Activated T-helper 1 cell treated with anti-CD3 and anti-CD28 coated beads, Interleukin-12 subunit alpha, Interleukin-12 subunit beta, Interleukin-2, Interleukin-4 antibody, amounts not matched to agents 30 ng/mL and 10 ng/mL and 1 ng/mL, durations not matched to agents 14 hours and 24 hours and 36 hours (primary cell): Measurements from ENCODE around the gene LDB2. TPM values are rescaled to one million over a fixed set of nuclear protein-coding genes. Genes with fewer than 3 reads are reported as not detected.

Experiments
- DNase-seq: peaks from one replicate; pipeline ENCODE4 v3.0.0; 2021; ENCODE audit warnings: low spot score
- H3K27ac Mint-ChIP-seq: one replicate; pipeline ENCODE4 v1.8.0; 2021; ENCODE audit warnings: mild to moderate bottlenecking, mixed read lengths
- H3K27me3 Mint-ChIP-seq: one replicate; pipeline ENCODE4 v1.8.0; 2022; ENCODE audit warnings: mild to moderate bottlenecking, moderate library complexity, mixed read lengths; ENCODE audit not compliant: insufficient read depth
- H3K36me3 Mint-ChIP-seq: one replicate; pipeline ENCODE4 v1.8.0; 2021; ENCODE audit warnings: low read depth, mixed read lengths
- H3K4me1 Mint-ChIP-seq: one replicate; pipeline ENCODE4 v1.8.0; 2021; ENCODE audit warnings: low read depth, mixed read lengths
- H3K4me3 Mint-ChIP-seq: one replicate; pipeline ENCODE4 v1.8.0; 2021; ENCODE audit warnings: mild to moderate bottlenecking, moderate library complexity, mixed read lengths
- H3K9me3 Mint-ChIP-seq: one replicate; pipeline ENCODE4 v1.8.0; 2021; ENCODE audit warnings: mixed read lengths
- intact Hi-C: fragments of 100-400 bp; cut with micrococcal nuclease; formaldehyde crosslinking; loops from one replicate; pipeline ENCODE4 v1.15.1; 2024
- total RNA-seq: library from RNA; stranded (reverse); gene quantifications from 2 replicates; pipeline ENCODE4 v1.2.3, GENCODE V29; 2022

Gene LDB2
- total RNA-seq, 1 donor from 2014 or later: not detected

DNA sequence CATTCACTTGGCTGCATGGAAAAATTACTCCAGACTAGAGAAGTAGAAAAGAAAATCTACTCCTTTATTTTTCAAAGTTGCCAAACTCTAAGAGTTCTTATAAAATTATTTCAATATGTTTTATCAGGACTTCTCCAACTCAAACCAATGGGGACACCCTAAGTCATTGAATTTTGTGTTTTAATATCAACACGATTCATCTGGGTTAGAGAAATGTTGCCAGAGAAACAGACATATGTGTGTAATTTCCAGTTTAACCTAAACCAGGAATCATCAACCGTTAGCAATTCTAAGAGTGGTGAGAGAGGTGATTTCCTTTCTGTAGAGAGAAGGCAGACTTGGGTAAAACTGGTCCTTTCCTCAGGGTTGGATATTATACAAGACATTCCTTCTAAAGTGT lies 291.8 kb downstream of the LDB2 start:
- no peaks in the 10 kb centered on the region for H3K27me3 Mint-ChIP-seq
- H3K4me3 Mint-ChIP-seq: no peak overlapping the region
- intact Hi-C loops: no loop called here
- no peak for DNase-seq
- H3K27ac Mint-ChIP-seq: no peak overlapping the region
- peaks cover 15% of the 10 kb centered on the region for H3K9me3 Mint-ChIP-seq
- H3K36me3 Mint-ChIP-seq: no peaks in the 10 kb centered on the region
- H3K4me1 Mint-ChIP-seq: no peaks in the 10 kb centered on the region

DNA sequence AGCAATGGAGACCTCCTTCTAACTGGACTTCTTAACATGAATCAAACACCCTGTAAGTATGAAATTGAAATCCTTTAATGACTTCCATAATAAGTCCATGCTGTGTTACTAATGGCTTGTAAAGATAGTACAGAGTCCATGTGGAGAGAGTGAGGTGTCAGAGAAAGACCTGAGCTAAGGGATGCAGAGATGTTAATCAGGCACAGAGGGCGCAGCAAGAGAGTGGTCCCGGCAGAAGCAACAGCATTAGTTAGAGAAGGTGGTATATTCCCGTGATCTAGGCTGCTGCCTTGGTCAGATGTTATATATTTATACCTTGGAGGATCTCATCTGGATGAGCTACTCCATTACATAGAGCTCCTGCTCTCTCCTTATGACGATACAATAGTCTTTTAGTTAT lies 295.3 kb downstream of the LDB2 start:
- no peak for DNase-seq
- Mint-ChIP-seq H3K4me3 (no peak overlapping the region), H3K27ac (no peak overlapping the region), H3K9me3 (no peaks in the 10 kb centered on the region), H3K36me3 (no peaks in the 10 kb centered on the region), H3K27me3 (no peaks in the 10 kb centered on the region), H3K4me1 (no peaks in the 10 kb centered on the region)
- intact Hi-C loops: no loop called here

DNA sequence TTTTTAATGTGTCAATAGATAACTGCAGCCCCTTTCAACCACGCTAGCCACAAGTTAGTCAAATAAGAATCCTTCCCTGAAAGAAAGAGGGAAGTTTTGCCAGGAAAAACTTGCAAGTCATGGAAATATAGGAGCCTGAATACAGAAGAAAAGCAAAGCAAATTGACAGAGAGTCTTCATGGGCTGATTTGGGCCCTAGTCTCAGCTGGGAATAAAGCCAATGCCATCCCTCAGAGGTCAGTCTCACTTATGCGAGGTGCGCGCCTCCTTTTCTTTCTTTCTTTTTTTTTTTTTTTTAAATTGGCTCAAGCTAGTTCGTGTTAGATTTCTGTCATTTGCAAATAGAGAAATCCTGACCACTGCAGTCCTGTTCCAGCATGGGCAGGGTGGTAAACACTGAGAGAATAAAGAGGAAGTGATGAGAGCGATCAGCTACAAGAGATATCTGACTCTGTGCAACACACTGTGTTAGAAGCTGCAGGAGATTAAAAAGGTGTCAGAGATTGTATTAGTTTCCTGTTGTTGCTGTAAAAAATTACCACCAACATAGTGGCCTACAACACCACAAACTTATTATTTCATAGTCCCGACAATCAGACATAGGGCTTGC lies 299.7 kb downstream of the LDB2 start:
- H3K27me3 Mint-ChIP-seq: no peaks in the 10 kb centered on the region
- H3K9me3 Mint-ChIP-seq: no peaks in the 10 kb centered on the region
- H3K4me3 Mint-ChIP-seq: no peak overlapping the region
- H3K36me3 Mint-ChIP-seq: no peaks in the 10 kb centered on the region
- no peak for DNase-seq
- H3K4me1 Mint-ChIP-seq: no peaks in the 10 kb centered on the region
- H3K27ac Mint-ChIP-seq: no peak overlapping the region
- intact Hi-C loops: no loop called here

DNA sequence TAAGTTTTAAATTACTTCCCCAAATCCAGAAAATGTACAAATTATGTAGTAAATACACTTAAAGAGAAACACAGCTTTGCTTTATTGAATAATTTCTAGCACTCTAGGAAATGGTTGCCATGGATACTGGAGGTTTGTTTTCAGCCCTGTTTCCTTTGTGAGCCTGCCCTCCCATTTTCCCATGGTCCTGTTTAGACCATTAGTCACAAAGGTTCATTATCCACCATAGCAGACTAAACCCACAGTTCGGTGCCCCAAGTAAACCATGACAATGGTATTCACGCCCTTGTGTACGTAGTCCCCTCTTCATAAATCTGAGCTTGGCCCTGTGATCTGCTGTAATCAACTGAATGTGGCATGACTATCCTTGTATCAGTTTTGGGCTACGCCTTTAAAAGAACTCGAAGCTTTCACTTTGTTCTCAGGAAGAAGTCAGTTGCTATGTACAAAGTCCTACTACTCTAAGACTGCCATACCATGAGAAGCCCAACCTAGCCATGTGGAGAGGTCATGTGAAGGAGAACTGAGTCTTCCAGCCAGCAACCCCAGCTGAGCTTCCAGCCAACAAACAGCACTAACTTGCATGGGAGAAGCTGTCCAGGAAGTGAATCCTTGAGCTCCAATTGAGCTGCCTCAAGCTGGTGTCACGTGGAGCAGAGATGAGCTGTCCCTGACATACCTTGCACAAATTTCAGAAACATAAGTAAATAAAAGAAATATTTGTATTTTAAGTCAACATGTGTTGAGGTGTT lies 300.4 kb downstream of the LDB2 start:
- Mint-ChIP-seq H3K27me3 (no peaks in the 10 kb centered on the region), H3K4me3 (no peak overlapping the region), H3K36me3 (no peaks in the 10 kb centered on the region), H3K9me3 (no peaks in the 10 kb centered on the region), H3K27ac (no peak overlapping the region), H3K4me1 (no peaks in the 10 kb centered on the region)
- intact Hi-C loops: no loop called here
- no peak for DNase-seq

DNA sequence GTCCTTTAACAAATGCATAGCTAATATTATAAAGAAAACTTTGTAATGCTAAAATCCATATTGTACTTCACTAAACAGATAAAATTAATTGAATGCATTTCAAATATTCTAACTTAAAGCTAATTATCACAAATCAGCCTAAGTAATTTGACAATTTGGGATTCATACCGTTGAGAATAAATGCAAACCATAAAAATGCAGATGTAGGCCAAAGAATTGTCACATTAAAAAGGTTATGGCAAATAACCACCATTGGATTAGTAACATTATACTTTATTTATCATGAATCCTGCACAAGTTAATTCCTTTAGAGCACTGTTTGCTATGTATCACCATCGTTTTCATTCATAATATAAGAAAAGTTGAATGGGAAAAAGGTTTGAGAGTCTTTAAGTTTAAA lies 301.0 kb downstream of the LDB2 start:
- Mint-ChIP-seq H3K9me3 (no peaks in the 10 kb centered on the region), H3K27ac (no peak overlapping the region), H3K27me3 (no peaks in the 10 kb centered on the region), H3K4me3 (no peak overlapping the region), H3K4me1 (no peaks in the 10 kb centered on the region), H3K36me3 (no peaks in the 10 kb centered on the region)
- no peak for DNase-seq
- intact Hi-C loops: no loop called here

GRCh38 chr4:16596267-16596666 lies 302.2 kb downstream of the LDB2 start:
- H3K9me3 Mint-ChIP-seq: no peaks in the 10 kb centered on the region
- H3K4me3 Mint-ChIP-seq: no peak overlapping the region
- no peaks in the 10 kb centered on the region for H3K27me3 Mint-ChIP-seq
- DNase-seq: no peak
- no peak overlapping the region for H3K27ac Mint-ChIP-seq
- intact Hi-C loops: no loop called here
- no peaks in the 10 kb centered on the region for H3K36me3 Mint-ChIP-seq
- no peaks in the 10 kb centered on the region for H3K4me1 Mint-ChIP-seq

GRCh38 chr4:16594128-16594527 lies 304.3 kb downstream of the LDB2 start:
- no peaks in the 10 kb centered on the region for H3K36me3 Mint-ChIP-seq
- no peak overlapping the region for H3K4me3 Mint-ChIP-seq
- H3K27ac Mint-ChIP-seq: no peak overlapping the region
- no peaks in the 10 kb centered on the region for H3K27me3 Mint-ChIP-seq
- H3K4me1 Mint-ChIP-seq: no peaks in the 10 kb centered on the region
- no peak for DNase-seq
- intact Hi-C loops: no loop called here
- no peaks in the 10 kb centered on the region for H3K9me3 Mint-ChIP-seq

- Mint-ChIP-seq H3K4me3 (no peak overlapping the region), H3K4me1 (no peaks in the 10 kb centered on the region), H3K9me3 (no peaks in the 10 kb centered on the region), H3K36me3 (no peaks in the 10 kb centered on the region), H3K27ac (no peak overlapping the region), H3K27me3 (no peaks in the 10 kb centered on the region)
- intact Hi-C loops: no loop called here
- DNase-seq: no peak
These were observed 305.1 kb downstream of the LDB2 start for GRCh38 chr4:16593386-16593785.

- Mint-ChIP-seq H3K4me3 (no peak overlapping the region), H3K36me3 (no peaks in the 10 kb centered on the region), H3K27me3 (no peaks in the 10 kb centered on the region), H3K4me1 (no peaks in the 10 kb centered on the region), H3K9me3 (no peaks in the 10 kb centered on the region), H3K27ac (no peak overlapping the region)
- intact Hi-C loops: no loop called here
- DNase-seq: no peak
These were observed 307.1 kb downstream of the LDB2 start for GRCh38 chr4:16591272-16591826.

- Mint-ChIP-seq H3K27ac (no peak overlapping the region), H3K36me3 (no peaks in the 10 kb centered on the region), H3K4me1 (no peaks in the 10 kb centered on the region), H3K27me3 (no peaks in the 10 kb centered on the region), H3K4me3 (no peak overlapping the region), H3K9me3 (no peaks in the 10 kb centered on the region)
- DNase-seq: no peak
- intact Hi-C loops: no loop called here
These were observed 307.6 kb downstream of the LDB2 start for GRCh38 chr4:16590797-16591196.

- no peaks in the 10 kb centered on the region for H3K4me1 Mint-ChIP-seq
- H3K4me3 Mint-ChIP-seq: no peak overlapping the region
- no peak overlapping the region for H3K27ac Mint-ChIP-seq
- no peaks in the 10 kb centered on the region for H3K36me3 Mint-ChIP-seq
- H3K9me3 Mint-ChIP-seq: no peaks in the 10 kb centered on the region
- no peaks in the 10 kb centered on the region for H3K27me3 Mint-ChIP-seq
- intact Hi-C loops: no loop called here
- DNase-seq: no peak
These were observed 309.8 kb downstream of the LDB2 start for GRCh38 chr4:16588651-16589050.

GRCh38 chr4:16588149-16588548 lies 310.3 kb downstream of the LDB2 start:
- H3K36me3 Mint-ChIP-seq: no peaks in the 10 kb centered on the region
- H3K9me3 Mint-ChIP-seq: no peaks in the 10 kb centered on the region
- no peaks in the 10 kb centered on the region for H3K4me1 Mint-ChIP-seq
- no peak overlapping the region for H3K27ac Mint-ChIP-seq
- no peak overlapping the region for H3K4me3 Mint-ChIP-seq
- H3K27me3 Mint-ChIP-seq: no peaks in the 10 kb centered on the region
- DNase-seq: no peak
- intact Hi-C loops: no loop called here

DNA sequence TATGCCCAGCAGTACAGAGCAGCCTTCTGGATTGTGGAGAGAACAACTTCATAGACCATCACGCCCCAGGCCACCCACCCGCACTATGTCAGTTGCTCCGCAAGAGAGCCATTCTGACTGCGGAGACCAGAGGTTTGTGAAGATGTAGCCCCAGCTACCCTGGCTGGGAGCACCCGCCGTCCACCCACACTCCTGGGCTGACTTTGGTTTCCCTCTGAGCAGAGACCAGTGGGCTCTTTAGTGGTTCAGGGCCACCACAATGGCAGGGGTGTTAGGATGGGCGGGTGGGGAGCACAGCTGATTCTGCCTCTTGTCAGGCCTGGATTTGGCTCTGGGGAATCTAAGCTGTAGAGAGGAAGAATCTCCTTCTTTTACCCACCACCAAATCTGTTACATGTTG lies 313.4 kb downstream of the LDB2 start:
- intact Hi-C loops: no loop called here
- DNase-seq: no peak
- Mint-ChIP-seq H3K27ac (no peak overlapping the region), H3K36me3 (no peaks in the 10 kb centered on the region), H3K27me3 (no peaks in the 10 kb centered on the region), H3K4me1 (no peaks in the 10 kb centered on the region), H3K4me3 (no peak overlapping the region), H3K9me3 (no peaks in the 10 kb centered on the region)
